MM.1S (cell line): ENCODE data around the gene SPATA19.

Source experiments
- DNase-seq: peaks from one replicate; pipeline ENCODE4 v3.0.0-alpha.2; 2015
- H2AFZ ChIP-seq: fragments of 300-600 bp; sonication (generic); 2 replicates; pipeline ENCODE4 v1.6.0; 2016; ENCODE audit warnings: antibody characterized with exemption, low read length
- H3F3A ChIP-seq: fragments of 300-600 bp; sonication (generic); 2 replicates; pipeline ENCODE4 v1.6.1; 2016; ENCODE audit warnings: mild to moderate bottlenecking, antibody characterized with exemption, low read length, moderate library complexity, mixed read lengths; ENCODE audit not compliant: insufficient read depth
- H3K27ac ChIP-seq: fragments of 300-600 bp; sonication (generic); 2 replicates; pipeline ENCODE4 v1.5.1; 2016; ENCODE audit warnings: mild to moderate bottlenecking, low read length
- H3K27me3 ChIP-seq: fragments of 300-600 bp; sonication (generic); replicated peaks from 2 replicates; pipeline ENCODE4 v1.6.0; 2016; ENCODE audit warnings: low read length; ENCODE audit not compliant: insufficient read depth
- H3K36me3 ChIP-seq: fragments of 300-600 bp; sonication (generic); replicated peaks from 2 replicates; pipeline ENCODE4 v1.6.1; 2016; ENCODE audit warnings: mild to moderate bottlenecking, low read length, mixed read lengths; ENCODE audit not compliant: insufficient read depth
- H3K4me1 ChIP-seq: fragments of 300-600 bp; sonication (generic); 2 replicates; pipeline ENCODE4 v1.6.1; 2016; ENCODE audit warnings: low read length, mixed read lengths
- H3K4me2 ChIP-seq: fragments of 300-600 bp; sonication (generic); 2 replicates; pipeline ENCODE4 v1.6.0; 2016; ENCODE audit warnings: low read depth, low read length
- H3K4me3 ChIP-seq: fragments of 300-600 bp; sonication (generic); 2 replicates; pipeline ENCODE4 v1.5.1; 2016; ENCODE audit warnings: low read length, mixed read lengths
- H3K79me2 ChIP-seq: fragments of 300-600 bp; sonication (generic); 2 replicates; pipeline ENCODE4 v1.6.1; 2016; ENCODE audit warnings: mixed run types, low read length, mixed read lengths
- H3K9ac ChIP-seq: fragments of 300-600 bp; sonication (generic); 2 replicates; pipeline ENCODE4 v1.6.1; 2016; ENCODE audit warnings: low read length, mixed read lengths
- H3K9me2 ChIP-seq: fragments of 300-600 bp; sonication (generic); replicated peaks from 2 replicates; pipeline ENCODE4 v1.6.1; 2016; ENCODE audit warnings: mild to moderate bottlenecking, low read length, mixed read lengths; ENCODE audit not compliant: insufficient read depth
- H3K9me3 ChIP-seq: fragments of 300-600 bp; sonication (generic); replicated peaks from 2 replicates; pipeline ENCODE4 v1.6.1; 2016; ENCODE audit warnings: mild to moderate bottlenecking, low read length, mixed read lengths; ENCODE audit not compliant: insufficient read depth
- H4K20me1 ChIP-seq: fragments of 300-600 bp; sonication (generic); 2 replicates; pipeline ENCODE4 v1.6.1; 2016; ENCODE audit warnings: mild to moderate bottlenecking, low read length, moderate library complexity, mixed read lengths; ENCODE audit not compliant: insufficient read depth
- CTCF ChIP-seq: fragments of 300-600 bp; sonication (generic); IDR thresholded peaks from 2 replicates; pipeline ENCODE4 v1.5.1; 2016; ENCODE audit warnings: antibody characterized with exemption, low read length, mixed read lengths
- EZH2 ChIP-seq: fragments of 300-600 bp; sonication (generic); optimal IDR thresholded peaks from 2 replicates; pipeline ENCODE3; 2017; ENCODE audit warnings: low read depth, mild to moderate bottlenecking, antibody characterized with exemption, low read length, mixed read lengths
- EZH2phosphoT487 ChIP-seq: fragments of 300-600 bp; sonication (generic); IDR thresholded peaks from 2 replicates; pipeline ENCODE4 v1.6.1; 2018; ENCODE audit warnings: antibody characterized with exemption, low read length

SPATA19 gene

DNA sequence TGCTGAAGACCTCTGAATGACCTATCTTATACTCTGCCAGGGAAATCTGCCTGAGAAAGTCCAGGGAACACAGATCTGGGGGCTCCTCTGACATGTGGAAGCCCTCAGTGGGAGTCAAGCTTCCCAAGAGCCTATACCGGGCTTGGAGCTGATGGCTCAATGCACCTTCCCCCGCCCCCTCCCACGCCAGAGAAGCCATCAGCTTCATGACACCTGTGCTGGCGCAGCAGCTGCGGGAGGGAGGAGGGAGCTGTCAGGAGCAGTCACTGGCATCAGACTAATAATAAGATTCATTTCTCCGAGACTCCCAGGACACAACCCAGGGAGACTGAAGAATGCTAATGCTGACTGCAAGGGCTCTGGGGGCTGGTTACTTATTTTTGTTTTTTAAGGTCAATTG is 47.8 kb downstream of the SPATA19 start:
- no peaks in the 10 kb centered on the region for H3K27me3 ChIP-seq

GRCh38 chr11:133796043-133796795 is 49.1 kb downstream of the SPATA19 start:
- DNase-seq = no peak
- H3K4me1 ChIP-seq = no peaks in the 10 kb centered on the region
- H3K9ac ChIP-seq = no peak overlapping the region
- H3K27me3 ChIP-seq = no peaks in the 10 kb centered on the region
- no peak overlapping the region for H3K4me2 ChIP-seq
- no peaks in the 10 kb centered on the region for H3K9me2 ChIP-seq
- TF ChIP-seq EZH2 (no peak), CTCF (no peak), EZH2phosphoT487 (no peak)
- no peak overlapping the region for H2AFZ ChIP-seq
- no peaks in the 10 kb centered on the region for H3K9me3 ChIP-seq
- H3K36me3 ChIP-seq = no peaks in the 10 kb centered on the region
- no peak overlapping the region for H3K4me3 ChIP-seq
- H4K20me1 ChIP-seq = no peaks in the 10 kb centered on the region
- no peaks in the 10 kb centered on the region for H3F3A ChIP-seq
- no peaks in the 10 kb centered on the region for H3K79me2 ChIP-seq
- H3K27ac ChIP-seq = no peak overlapping the region

More for the DNA sequence above, 47.8 kb downstream of the SPATA19 start:
- no peak overlapping the region for H3K4me3 ChIP-seq
- no peak overlapping the region for H2AFZ ChIP-seq
- H3K9ac ChIP-seq = no peak overlapping the region
- H3K4me2 ChIP-seq = no peak overlapping the region
- no peaks in the 10 kb centered on the region for H3K9me3 ChIP-seq
- no peak overlapping the region for H3K27ac ChIP-seq
- H3F3A ChIP-seq = no peaks in the 10 kb centered on the region
- TF ChIP-seq CTCF = no peak
- TF ChIP-seq EZH2 = no peak
- no peak for TF ChIP-seq EZH2phosphoT487
- H3K79me2 ChIP-seq = no peaks in the 10 kb centered on the region
- H3K36me3 ChIP-seq = no peaks in the 10 kb centered on the region
- no peaks in the 10 kb centered on the region for H3K4me1 ChIP-seq
- H4K20me1 ChIP-seq = no peaks in the 10 kb centered on the region
- H3K9me2 ChIP-seq = no peaks in the 10 kb centered on the region
- no peak for DNase-seq

DNA sequence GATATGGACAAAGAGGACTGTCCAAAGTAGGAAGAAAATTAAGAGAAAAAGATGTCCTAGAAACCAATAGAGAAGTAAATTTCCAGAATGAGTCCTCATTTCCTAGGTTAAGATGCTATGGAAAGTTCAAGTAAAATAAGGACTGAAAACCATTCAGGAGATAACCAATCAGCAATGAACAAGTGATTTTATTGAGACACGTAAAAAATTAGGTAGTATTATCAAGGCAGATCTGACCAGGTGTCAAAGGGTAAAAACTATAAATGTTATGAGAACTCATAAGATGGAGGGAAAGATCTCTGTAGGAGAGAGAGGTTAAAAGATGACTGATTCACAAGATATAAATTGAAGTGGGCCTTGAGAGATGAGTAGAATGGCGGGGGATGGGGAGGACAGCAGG is 50.2 kb downstream of the SPATA19 start:
- no peak for DNase-seq
- Histone ChIP-seq H3K4me2 (no peak overlapping the region), H3K79me2 (no peaks in the 10 kb centered on the region), H4K20me1 (no peaks in the 10 kb centered on the region), H3K27me3 (no peaks in the 10 kb centered on the region), H3K27ac (no peak overlapping the region), H3K9me2 (no peaks in the 10 kb centered on the region), H3K36me3 (no peaks in the 10 kb centered on the region), H3F3A (no peaks in the 10 kb centered on the region), H3K4me1 (no peaks in the 10 kb centered on the region), H3K4me3 (no peak overlapping the region), H2AFZ (no peak overlapping the region), H3K9me3 (no peaks in the 10 kb centered on the region), H3K9ac (no peak overlapping the region)
- TF ChIP-seq CTCF (no peak), EZH2phosphoT487 (no peak), EZH2 (no peak)
